WERI-Rb-1 (cell line): Measurements from ENCODE around the gene ELOA.

Source experiments
- DNase-seq: peaks from one replicate; pipeline ENCODE4 v3.0.0-alpha.2; 2020
- H3K27ac ChIP-seq: fragments of 250-450 bp; sonication (Bioruptor Pico); 2 replicates; pipeline ENCODE4 v1.5.1; 2020; ENCODE audit warnings: mild to moderate bottlenecking, moderate library complexity
- H3K27me3 ChIP-seq: fragments of 250-450 bp; sonication (Bioruptor Pico); 2 replicates; pipeline ENCODE4 v1.5.1; 2021; ENCODE audit warnings: mild to moderate bottlenecking, low read depth, moderate library complexity; ENCODE audit not compliant: insufficient read depth, severe bottlenecking
- H3K36me3 ChIP-seq: fragments of 250-450 bp; sonication (Bioruptor Pico); 2 replicates; pipeline ENCODE4 v1.5.1; 2020; ENCODE audit warnings: mild to moderate bottlenecking, moderate library complexity
- H3K4me3 ChIP-seq: 2 replicates; pipeline ENCODE4 v1.5.1; 2011; ENCODE audit warnings: low read depth, mild to moderate bottlenecking, control low read depth, low read length
- H3K9me3 ChIP-seq: fragments of 250-450 bp; sonication (Bioruptor Pico); 2 replicates; pipeline ENCODE4 v1.5.1; 2021; ENCODE audit warnings: mild to moderate bottlenecking, moderate library complexity; ENCODE audit not compliant: severe bottlenecking
- TF ChIP-seq, protein P1 (sequence below): IDR thresholded peaks from 2 replicates; pipeline ENCODE4 v1.5.1; 2011; ENCODE audit warnings: low read depth, mild to moderate bottlenecking, control low read depth, inconsistent platforms, low read length

The ELOA gene

GRCh38 chr1:23810818-23811540 lies 67.7 kb downstream of the ELOA start:
- Histone ChIP-seq H3K4me3 (no peak overlapping the region), H3K27ac (no peak overlapping the region), H3K36me3 (no peaks in the 10 kb centered on the region), H3K9me3 (no peaks in the 10 kb centered on the region), H3K27me3 (no peaks in the 10 kb centered on the region)
- peak; percentile 64 for DNase-seq
- TF ChIP-seq, protein P1, sequence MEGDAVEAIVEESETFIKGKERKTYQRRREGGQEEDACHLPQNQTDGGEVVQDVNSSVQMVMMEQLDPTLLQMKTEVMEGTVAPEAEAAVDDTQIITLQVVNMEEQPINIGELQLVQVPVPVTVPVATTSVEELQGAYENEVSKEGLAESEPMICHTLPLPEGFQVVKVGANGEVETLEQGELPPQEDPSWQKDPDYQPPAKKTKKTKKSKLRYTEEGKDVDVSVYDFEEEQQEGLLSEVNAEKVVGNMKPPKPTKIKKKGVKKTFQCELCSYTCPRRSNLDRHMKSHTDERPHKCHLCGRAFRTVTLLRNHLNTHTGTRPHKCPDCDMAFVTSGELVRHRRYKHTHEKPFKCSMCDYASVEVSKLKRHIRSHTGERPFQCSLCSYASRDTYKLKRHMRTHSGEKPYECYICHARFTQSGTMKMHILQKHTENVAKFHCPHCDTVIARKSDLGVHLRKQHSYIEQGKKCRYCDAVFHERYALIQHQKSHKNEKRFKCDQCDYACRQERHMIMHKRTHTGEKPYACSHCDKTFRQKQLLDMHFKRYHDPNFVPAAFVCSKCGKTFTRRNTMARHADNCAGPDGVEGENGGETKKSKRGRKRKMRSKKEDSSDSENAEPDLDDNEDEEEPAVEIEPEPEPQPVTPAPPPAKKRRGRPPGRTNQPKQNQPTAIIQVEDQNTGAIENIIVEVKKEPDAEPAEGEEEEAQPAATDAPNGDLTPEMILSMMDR, result peak; percentile 84
